ENCODE data around the gene RAB5IF. TPM values are rescaled to one million over a fixed set of nuclear protein-coding genes. Genes with fewer than 3 reads are reported as not detected.

The RAB5IF gene
- total and polyA plus RNA-seq, 4 donors: 43.2 to 202 (median 104) TPM

DNA sequence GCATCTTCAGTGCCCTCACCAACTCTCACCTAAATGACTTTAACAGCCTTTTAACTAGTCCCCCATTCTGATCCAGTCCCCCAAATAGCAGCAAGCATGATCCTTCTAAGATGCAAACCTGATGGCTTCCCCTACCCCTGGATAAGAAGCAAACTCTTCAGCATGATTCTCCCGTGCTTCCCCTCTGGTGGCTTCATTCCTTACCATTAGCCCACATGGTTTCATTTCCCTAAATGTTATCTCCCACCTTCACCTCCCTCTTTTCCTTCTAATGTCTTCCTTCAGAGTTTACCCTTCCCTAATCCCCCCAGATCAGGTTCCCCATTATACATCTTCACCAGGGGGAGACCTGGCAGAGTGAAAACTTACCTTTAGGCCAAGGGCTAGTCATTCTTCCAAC lies 4.0 kb upstream of the RAB5IF start:
- Histone ChIP-seq H3K9me3 (ENCODE audit: control insufficient read depth in 4 of 4, insufficient read depth in 3 of 4, low read length in 3 of 4) (no peaks in the 10 kb centered on the region), H3K9ac (ENCODE audit: insufficient read depth in 1 of 2, low read length in 2 of 2) (no peak overlapping the region), H3K27me3 (ENCODE audit: control insufficient read depth in 3 of 3, insufficient read depth in 3 of 3, low read length in 2 of 3) (no peaks in the 10 kb centered on the region), H3K4me1 (ENCODE audit: control insufficient read depth in 5 of 5, insufficient read depth in 5 of 5, low read length in 5 of 5) (peaks cover 0 to 20% (median 8%) of the 10 kb centered on the region in 5 donors), H3K27ac (ENCODE audit: low read depth in 1 of 2, low read length in 1 of 2) (no peak overlapping the region), H3K4me3 (no peak overlapping the region), H3K36me3 (ENCODE audit: control insufficient read depth in 4 of 4, insufficient read depth in 4 of 4, low read length in 4 of 4) (peaks cover 0 to 3% (median 0%) of the 10 kb centered on the region in 4 donors)
- TF ChIP-seq, protein P1, sequence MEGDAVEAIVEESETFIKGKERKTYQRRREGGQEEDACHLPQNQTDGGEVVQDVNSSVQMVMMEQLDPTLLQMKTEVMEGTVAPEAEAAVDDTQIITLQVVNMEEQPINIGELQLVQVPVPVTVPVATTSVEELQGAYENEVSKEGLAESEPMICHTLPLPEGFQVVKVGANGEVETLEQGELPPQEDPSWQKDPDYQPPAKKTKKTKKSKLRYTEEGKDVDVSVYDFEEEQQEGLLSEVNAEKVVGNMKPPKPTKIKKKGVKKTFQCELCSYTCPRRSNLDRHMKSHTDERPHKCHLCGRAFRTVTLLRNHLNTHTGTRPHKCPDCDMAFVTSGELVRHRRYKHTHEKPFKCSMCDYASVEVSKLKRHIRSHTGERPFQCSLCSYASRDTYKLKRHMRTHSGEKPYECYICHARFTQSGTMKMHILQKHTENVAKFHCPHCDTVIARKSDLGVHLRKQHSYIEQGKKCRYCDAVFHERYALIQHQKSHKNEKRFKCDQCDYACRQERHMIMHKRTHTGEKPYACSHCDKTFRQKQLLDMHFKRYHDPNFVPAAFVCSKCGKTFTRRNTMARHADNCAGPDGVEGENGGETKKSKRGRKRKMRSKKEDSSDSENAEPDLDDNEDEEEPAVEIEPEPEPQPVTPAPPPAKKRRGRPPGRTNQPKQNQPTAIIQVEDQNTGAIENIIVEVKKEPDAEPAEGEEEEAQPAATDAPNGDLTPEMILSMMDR (IDR thresholded peaks at IDR 0.05; ENCODE audit: control extremely low read depth, extremely low read depth): no peak
- ATAC-seq (ENCODE audit: insufficient read depth, low FRiP score) (no peak), DNase-seq (no peak)
- WGBS, 2 donors: 48 to 59% methylated on average over 1 of the region's 1 CpG

DNA sequence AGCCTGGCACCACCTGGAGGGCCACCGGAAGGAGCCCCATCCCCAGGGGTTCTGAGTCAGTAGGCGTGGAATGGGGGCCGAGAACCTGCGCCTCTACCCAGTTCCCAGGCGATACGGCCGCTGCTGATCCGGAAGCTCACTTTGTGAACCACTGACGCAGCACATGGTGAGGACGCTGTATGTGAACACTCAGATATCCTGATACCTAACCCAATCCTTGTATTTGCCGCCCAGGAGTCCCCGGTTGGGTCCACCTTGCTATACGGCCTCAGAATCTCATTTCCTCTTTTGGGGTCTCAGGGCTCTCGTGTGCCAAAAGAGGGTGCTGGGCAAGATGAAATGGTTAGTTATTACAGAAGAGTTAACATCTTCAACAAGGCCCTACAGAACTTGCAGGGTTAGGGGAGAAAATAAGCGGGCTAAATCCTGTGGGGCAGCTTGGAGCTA lies 604 bp upstream of the RAB5IF start:
- ATAC-seq (ENCODE audit: insufficient read depth, low FRiP score) (no peak), DNase-seq (no peak)
- peak overlapping the region in 1 of 2 donors; percentile 69 for H3K9ac ChIP-seq (ENCODE audit: insufficient read depth in 1 of 2, low read length in 2 of 2)
- WGBS, 2 donors: 29 to 32% methylated on average over 15 of the region's 15 CpGs
- H3K27me3 ChIP-seq (ENCODE audit: control insufficient read depth in 3 of 3, insufficient read depth in 3 of 3, low read length in 2 of 3): no peaks in the 10 kb centered on the region
- H3K27ac ChIP-seq (ENCODE audit: low read depth in 1 of 2, low read length in 1 of 2): peak overlapping the region; percentile 77 to 97
- no peaks in the 10 kb centered on the region for H3K9me3 ChIP-seq (ENCODE audit: control insufficient read depth in 4 of 4, insufficient read depth in 3 of 4, low read length in 3 of 4)
- TF ChIP-seq, protein P1 (IDR thresholded peaks at IDR 0.05; ENCODE audit: control extremely low read depth, extremely low read depth): no peak
- no peak overlapping the region for H3K4me3 ChIP-seq
- peaks cover 11 to 16% (median 13%) of the 10 kb centered on the region in 4 donors for H3K36me3 ChIP-seq (ENCODE audit: control insufficient read depth in 4 of 4, insufficient read depth in 4 of 4, low read length in 4 of 4)
- peaks cover 0 to 13% (median 0%) of the 10 kb centered on the region in 5 donors for H3K4me1 ChIP-seq (ENCODE audit: control insufficient read depth in 5 of 5, insufficient read depth in 5 of 5, low read length in 5 of 5)

DNA sequence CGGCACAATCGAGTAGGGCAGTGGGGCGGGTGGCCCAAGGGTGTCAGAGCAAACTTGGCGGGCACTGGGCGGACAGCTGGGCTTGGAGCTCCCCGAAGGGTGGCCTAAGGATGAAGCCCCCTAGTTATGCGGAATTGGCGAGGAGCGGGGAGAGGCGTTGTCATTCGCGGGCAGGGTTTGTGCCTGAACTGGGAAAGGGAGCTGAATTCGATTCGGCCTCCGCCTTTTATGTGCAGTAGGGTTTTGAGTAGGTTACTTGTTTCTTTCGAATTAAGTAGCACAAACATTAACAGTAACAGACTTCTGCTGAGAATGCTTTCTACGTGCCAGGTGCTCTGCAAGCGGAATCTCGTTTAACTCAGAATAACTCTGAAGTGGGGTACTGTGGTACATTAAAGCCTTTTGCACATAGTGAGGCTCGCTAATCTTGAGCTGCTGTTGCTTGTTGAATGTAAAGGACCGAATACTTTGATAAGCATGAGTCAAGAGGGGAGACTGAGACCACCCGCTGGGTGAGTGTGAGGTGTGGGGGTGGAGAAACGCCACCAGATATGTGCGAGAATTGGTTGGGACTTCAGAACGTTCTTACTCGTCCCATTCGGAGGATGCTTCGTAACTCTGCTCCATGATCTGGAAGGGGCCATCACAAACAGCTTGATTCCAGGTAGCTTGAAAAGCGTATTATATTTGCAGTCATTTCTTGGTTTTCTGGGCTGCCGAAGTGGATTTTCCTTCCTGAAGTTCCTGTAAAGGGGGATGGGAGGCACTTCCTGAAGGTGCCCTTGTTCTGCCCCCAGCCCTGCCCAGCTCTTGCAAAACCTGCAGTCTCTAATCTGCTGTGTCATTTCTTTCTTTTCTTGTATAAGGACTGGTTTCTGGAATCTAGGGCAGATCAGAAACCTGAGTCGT lies 833 bp downstream of the RAB5IF start:
- no peaks in the 10 kb centered on the region for H3K9me3 ChIP-seq (ENCODE audit: control insufficient read depth in 4 of 4, insufficient read depth in 3 of 4, low read length in 3 of 4)
- WGBS, 2 donors: 1% methylated on average over 31 of the region's 31 CpGs
- no peak for ATAC-seq (ENCODE audit: insufficient read depth, low FRiP score)

More for the DNA sequence above, 833 bp downstream of the RAB5IF start:
- Histone ChIP-seq H3K9ac (ENCODE audit: insufficient read depth in 1 of 2, low read length in 2 of 2) (peak overlapping the region; percentile 60 to 91), H3K27me3 (ENCODE audit: control insufficient read depth in 3 of 3, insufficient read depth in 3 of 3, low read length in 2 of 3) (no peaks in the 10 kb centered on the region), H3K4me3 (peak overlapping the region; percentile 95), H3K36me3 (ENCODE audit: control insufficient read depth in 4 of 4, insufficient read depth in 4 of 4, low read length in 4 of 4) (peaks cover 14 to 20% (median 14%) of the 10 kb centered on the region in 4 donors), H3K27ac (ENCODE audit: low read depth in 1 of 2, low read length in 1 of 2) (peak overlapping the region; percentile 89 to 97), H3K4me1 (ENCODE audit: control insufficient read depth in 5 of 5, insufficient read depth in 5 of 5, low read length in 5 of 5) (peaks cover 0 to 13% (median 0%) of the 10 kb centered on the region in 5 donors)
- peak in 1 of 3 donors; percentile 29 for DNase-seq
- TF ChIP-seq, protein P1 (IDR thresholded peaks at IDR 0.05; ENCODE audit: control extremely low read depth, extremely low read depth): no peak
